OCI-LY3 (cell line): ENCODE results near the gene PARD3.

Experiments
- H2AFZ ChIP-seq: fragments of 200-600, 300-600 bp; shearing (Covaris generic); 2 replicates; pipeline ENCODE4 v1.6.0; 2014; ENCODE audit warnings: antibody characterized with exemption, low read depth, low read length
- H3K27ac ChIP-seq: fragments of 200-600, 300-600 bp; sonication (generic); 2 replicates; pipeline ENCODE4 v1.5.1; 2014; ENCODE audit warnings: mild to moderate bottlenecking, low read length, moderate library complexity, mixed read lengths
- H3K27me3 ChIP-seq: fragments of 200-600, 300-600 bp; sonication (generic); 2 replicates; pipeline ENCODE4 v1.6.1; 2014; ENCODE audit warnings: low read depth, low read length, mixed read lengths
- H3K36me3 ChIP-seq: fragments of 200-600, 300-600 bp; sonication (generic); replicated peaks from 2 replicates; pipeline ENCODE3; 2014; ENCODE audit warnings: low read depth, low read length, mixed read lengths
- H3K4me1 ChIP-seq: fragments of 300-600, 200-600 bp; sonication (generic); 2 replicates; pipeline ENCODE4 v1.6.1; 2014; ENCODE audit warnings: low read length, mixed read lengths
- H3K4me2 ChIP-seq: fragments of 200-600, 300-600 bp; sonication (generic); 2 replicates; pipeline ENCODE4 v1.6.1; 2014; ENCODE audit warnings: low read length, mixed read lengths
- H3K4me3 ChIP-seq: fragments of 300-600, 200-600 bp; sonication (generic); 2 replicates; pipeline ENCODE4 v1.5.1; 2014; ENCODE audit warnings: antibody characterized with exemption, mild to moderate bottlenecking, low read length, moderate library complexity
- H3K79me2 ChIP-seq: fragments of 300-600, 200-600 bp; shearing (Covaris generic); 2 replicates; pipeline ENCODE4 v1.6.1; 2014; ENCODE audit warnings: mild to moderate bottlenecking, low read length, mixed read lengths
- H3K9ac ChIP-seq: fragments of 300-600, 200-600 bp; shearing (Covaris generic); 2 replicates; pipeline ENCODE4 v1.6.0; 2014; ENCODE audit warnings: mild to moderate bottlenecking, low read length, moderate library complexity
- H3K9me3 ChIP-seq: fragments of 200-600, 300-600 bp; shearing (Covaris generic); 2 replicates; pipeline ENCODE4 v1.6.1; 2014; ENCODE audit warnings: low read length, mixed read lengths; ENCODE audit not compliant: insufficient read depth
- H4K20me1 ChIP-seq: fragments of 200-600, 300-600 bp; sonication (generic); 2 replicates; pipeline ENCODE4 v1.6.1; 2016; ENCODE audit warnings: low read length, mixed read lengths; ENCODE audit not compliant: insufficient read depth
- EZH2phosphoT487 ChIP-seq: fragments of 200-600 bp; shearing (Covaris generic); IDR thresholded peaks from 2 replicates; pipeline ENCODE4 v1.6.1; 2018; ENCODE audit warnings: antibody characterized with exemption, mixed run types, low read depth
- TF ChIP-seq, protein P1 (sequence below): fragments of 200-600, 300-600 bp; sonication (generic); IDR thresholded peaks from 2 replicates; pipeline ENCODE4 v1.5.1; 2014; ENCODE audit warnings: antibody characterized with exemption, low read length, low read depth

PARD3 gene

GRCh38 chr10:34426041-34426440 lies 389.1 kb downstream of the PARD3 start:
- Histone ChIP-seq H3K4me2 (no peak overlapping the region), H3K4me1 (no peaks in the 10 kb centered on the region), H3K9me3 (no peaks in the 10 kb centered on the region), H3K9ac (no peak overlapping the region), H2AFZ (no peak overlapping the region), H3K27me3 (no peaks in the 10 kb centered on the region), H3K4me3 (no peak overlapping the region), H4K20me1 (no peaks in the 10 kb centered on the region), H3K79me2 (no peaks in the 10 kb centered on the region), H3K36me3 (no peaks in the 10 kb centered on the region), H3K27ac (no peak overlapping the region)
- TF ChIP-seq EZH2phosphoT487 = no peak
- TF ChIP-seq, protein P1, sequence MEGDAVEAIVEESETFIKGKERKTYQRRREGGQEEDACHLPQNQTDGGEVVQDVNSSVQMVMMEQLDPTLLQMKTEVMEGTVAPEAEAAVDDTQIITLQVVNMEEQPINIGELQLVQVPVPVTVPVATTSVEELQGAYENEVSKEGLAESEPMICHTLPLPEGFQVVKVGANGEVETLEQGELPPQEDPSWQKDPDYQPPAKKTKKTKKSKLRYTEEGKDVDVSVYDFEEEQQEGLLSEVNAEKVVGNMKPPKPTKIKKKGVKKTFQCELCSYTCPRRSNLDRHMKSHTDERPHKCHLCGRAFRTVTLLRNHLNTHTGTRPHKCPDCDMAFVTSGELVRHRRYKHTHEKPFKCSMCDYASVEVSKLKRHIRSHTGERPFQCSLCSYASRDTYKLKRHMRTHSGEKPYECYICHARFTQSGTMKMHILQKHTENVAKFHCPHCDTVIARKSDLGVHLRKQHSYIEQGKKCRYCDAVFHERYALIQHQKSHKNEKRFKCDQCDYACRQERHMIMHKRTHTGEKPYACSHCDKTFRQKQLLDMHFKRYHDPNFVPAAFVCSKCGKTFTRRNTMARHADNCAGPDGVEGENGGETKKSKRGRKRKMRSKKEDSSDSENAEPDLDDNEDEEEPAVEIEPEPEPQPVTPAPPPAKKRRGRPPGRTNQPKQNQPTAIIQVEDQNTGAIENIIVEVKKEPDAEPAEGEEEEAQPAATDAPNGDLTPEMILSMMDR = no peak

DNA sequence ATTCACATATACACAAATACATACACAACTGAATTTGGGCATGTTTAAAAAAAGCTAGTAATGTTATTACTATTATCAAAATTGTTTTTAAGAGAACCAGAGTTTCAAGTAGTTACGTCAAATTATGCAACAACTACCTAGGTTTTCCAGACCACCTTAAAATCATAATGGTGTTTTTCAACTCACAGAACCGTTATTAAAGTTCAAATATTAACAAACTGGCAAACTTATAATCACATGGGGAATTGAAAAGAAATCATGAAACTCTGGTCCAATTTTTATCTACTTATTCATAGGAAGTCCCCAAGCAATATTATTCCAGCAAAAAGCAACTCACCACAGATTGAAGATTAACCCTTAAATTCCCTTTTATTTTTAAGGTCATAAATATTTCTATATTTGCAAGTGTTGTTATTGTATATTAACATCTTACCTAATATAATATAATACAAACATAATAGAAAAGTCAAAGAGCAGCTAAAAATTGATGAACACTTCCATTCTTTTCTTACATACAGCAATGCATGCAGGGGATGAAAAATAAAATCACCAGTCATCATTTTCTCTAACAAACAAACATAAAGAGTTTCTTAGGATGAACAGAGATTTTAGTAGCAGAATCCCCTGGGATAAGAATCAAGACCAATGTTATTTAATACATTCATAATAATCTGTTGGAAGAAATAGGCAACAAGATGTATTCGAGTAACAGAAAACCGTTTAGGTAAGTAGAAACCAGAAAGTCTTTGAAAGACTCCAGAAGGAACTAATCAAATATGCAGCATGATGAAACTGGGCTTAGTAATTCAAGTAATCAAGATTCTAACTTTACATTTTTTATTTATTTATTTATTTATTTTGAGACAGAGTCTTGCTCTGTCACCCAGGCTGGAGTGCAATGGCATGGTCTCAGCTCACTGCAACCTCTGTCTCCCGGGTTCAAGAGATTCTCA lies 391.1 kb downstream of the PARD3 start:
- no peaks in the 10 kb centered on the region for H4K20me1 ChIP-seq
- H3K9me3 ChIP-seq = no peaks in the 10 kb centered on the region
- H3K79me2 ChIP-seq = no peaks in the 10 kb centered on the region
- H2AFZ ChIP-seq = no peak overlapping the region
- no peak overlapping the region for H3K9ac ChIP-seq
- H3K27ac ChIP-seq = no peak overlapping the region
- TF ChIP-seq, protein P1 = no peak
- no peak for TF ChIP-seq EZH2phosphoT487
- H3K4me3 ChIP-seq = no peak overlapping the region
- H3K27me3 ChIP-seq = no peaks in the 10 kb centered on the region
- no peaks in the 10 kb centered on the region for H3K36me3 ChIP-seq
- no peaks in the 10 kb centered on the region for H3K4me1 ChIP-seq
- no peak overlapping the region for H3K4me2 ChIP-seq

- Histone ChIP-seq H3K4me2 (no peak overlapping the region), H3K36me3 (no peaks in the 10 kb centered on the region), H3K9ac (no peak overlapping the region), H3K27me3 (no peaks in the 10 kb centered on the region), H2AFZ (no peak overlapping the region), H3K4me3 (no peak overlapping the region), H3K9me3 (no peaks in the 10 kb centered on the region), H3K27ac (no peak overlapping the region), H4K20me1 (no peaks in the 10 kb centered on the region), H3K4me1 (no peaks in the 10 kb centered on the region), H3K79me2 (no peaks in the 10 kb centered on the region)
- no peak for TF ChIP-seq EZH2phosphoT487
- TF ChIP-seq, protein P1 = no peak
Measured at GRCh38 chr10:34420795-34421194, 394.3 kb downstream of the PARD3 start.

DNA sequence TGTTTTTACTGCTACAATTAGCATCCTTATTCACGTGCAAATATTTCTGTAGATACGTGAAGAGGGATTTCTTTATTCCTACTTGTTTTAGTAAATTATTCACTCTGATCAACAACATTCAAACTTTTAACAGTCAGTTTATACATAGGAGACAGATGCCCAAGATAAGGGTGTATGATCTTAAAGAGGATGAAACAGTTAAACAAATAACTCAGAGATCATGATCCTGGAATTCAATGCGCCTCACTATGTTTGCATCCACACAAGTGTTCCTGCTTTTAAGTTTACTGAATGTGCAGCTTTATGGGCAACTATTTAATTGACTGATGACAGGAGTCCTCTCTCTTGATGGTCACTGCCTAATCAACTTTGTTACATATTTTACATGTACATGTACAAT lies 394.8 kb downstream of the PARD3 start:
- H3K9me3 ChIP-seq = no peaks in the 10 kb centered on the region
- H3K9ac ChIP-seq = no peak overlapping the region
- H3K79me2 ChIP-seq = no peaks in the 10 kb centered on the region
- no peak overlapping the region for H3K4me2 ChIP-seq
- no peaks in the 10 kb centered on the region for H3K4me1 ChIP-seq
- no peak overlapping the region for H3K4me3 ChIP-seq
- no peak overlapping the region for H3K27ac ChIP-seq
- H3K36me3 ChIP-seq = no peaks in the 10 kb centered on the region
- no peak overlapping the region for H2AFZ ChIP-seq
- H3K27me3 ChIP-seq = no peaks in the 10 kb centered on the region
- TF ChIP-seq, protein P1 = no peak
- no peak for TF ChIP-seq EZH2phosphoT487
- no peaks in the 10 kb centered on the region for H4K20me1 ChIP-seq
